ENCODE data around the gene PTPN2.
"Not testable (repeated sequence)": the region's sequence is repeated elsewhere in the genome, so short reads cannot be mapped to it uniquely, and the experiment has no call there.

The PTPN2 gene

DNA sequence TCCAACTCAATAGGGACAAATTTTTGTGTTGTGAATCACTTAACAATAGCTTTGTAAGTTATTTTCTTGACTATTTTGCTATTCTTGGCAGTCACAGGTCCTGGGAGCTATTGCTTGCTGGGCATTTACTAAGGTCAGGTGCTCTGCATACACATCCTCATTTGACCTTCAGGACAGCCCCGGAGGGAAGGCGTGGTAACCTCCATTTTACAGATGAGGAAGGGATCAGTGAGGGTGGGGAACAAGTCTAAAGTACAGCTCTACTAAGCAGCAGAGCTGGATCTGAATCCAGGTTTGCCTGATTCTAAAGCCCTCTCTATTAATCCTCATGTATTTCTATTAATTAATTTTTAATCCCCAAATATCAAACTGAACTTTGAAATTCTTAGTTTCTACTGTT, 58.8 kb downstream of the PTPN2 start:
- DNase-seq (ENCODE audit: low read depth): no peak

DNA sequence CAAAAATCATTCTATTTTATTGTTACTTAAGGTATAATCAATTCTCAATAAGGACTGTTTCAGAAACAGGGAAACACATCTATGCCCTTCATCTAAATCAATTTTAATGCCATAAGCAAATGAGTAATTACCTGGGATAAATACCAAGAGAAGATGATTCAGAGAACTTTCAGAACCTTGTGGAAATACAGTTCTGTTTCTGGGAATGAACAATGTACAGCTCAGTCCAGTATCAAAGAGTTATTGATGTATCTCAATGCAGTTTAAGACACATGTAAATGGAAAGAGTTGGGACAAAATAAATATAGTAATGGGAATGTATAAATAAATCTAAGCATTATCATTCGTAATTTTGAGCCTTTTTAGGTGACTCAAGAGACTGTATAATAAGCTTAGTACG, 60.1 kb downstream of the PTPN2 start:
- DNase-seq (ENCODE audit: low read depth): no peak

DNA sequence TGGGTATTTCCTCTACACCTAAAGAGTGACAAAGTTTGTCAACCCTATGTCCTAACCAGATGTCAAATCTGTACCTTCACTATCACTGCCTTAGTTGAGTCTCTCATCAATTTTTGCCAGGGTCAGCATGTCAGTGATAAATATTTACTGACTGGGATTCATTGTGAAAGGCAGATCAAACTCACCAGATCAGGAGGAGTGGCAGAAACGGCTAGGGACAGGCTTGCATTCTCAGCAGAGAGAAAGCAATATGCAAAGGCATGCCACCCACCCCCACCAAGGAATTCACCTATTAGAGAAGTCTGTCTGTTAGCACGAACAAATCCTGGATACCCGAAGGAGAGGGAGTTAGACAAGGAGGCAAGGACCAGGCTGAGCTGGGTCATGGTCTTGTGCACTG, 62.6 kb downstream of the PTPN2 start:
- DNase-seq (ENCODE audit: low read depth): no peak

- DNase-seq (ENCODE audit: low read depth): no peak
These were observed 63.5 kb downstream of the PTPN2 start for GRCh38 chr18:12820506-12820905.

GRCh38 chr18:12819841-12820240, 64.2 kb downstream of the PTPN2 start:
- DNase-seq (ENCODE audit: low read depth): no peak

DNA sequence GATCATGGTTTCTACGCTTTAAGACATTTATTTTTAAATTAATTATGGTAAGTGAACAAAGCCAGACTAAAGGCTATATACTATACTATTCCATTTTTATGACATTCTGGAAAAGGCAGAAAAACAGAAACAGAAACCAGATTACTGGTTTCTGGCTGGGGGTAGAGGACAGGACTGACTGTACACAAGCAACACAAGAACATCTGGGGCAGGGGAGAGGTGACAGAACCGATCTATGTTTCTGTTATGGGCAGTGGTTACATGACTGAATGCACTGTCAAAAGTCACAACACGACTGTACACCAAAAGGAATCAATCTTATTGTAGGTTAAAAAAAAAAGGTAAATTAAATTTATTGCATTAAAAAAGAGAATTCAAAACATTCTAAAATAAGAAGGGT, 64.7 kb downstream of the PTPN2 start:
- DNase-seq (ENCODE audit: low read depth): no peak

DNA sequence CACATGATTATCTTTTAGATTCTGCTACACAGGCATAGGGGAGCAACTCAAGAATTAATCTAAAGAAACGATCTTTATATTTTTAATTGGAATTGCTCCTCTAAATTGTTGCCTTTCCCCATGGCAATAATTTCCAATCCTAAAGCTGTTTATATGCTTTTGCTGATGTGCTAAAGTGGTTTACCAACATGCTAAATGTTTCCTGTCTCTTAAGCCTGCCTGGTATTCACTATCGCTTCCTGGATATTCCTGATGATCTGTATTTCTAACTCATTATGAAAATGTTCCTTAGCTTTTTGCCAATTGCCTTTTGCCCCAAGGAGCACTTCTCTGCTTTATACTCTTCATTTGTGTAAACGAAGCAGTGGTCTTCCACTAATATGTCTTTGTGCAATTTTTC, 65.8 kb downstream of the PTPN2 start:
- no peak for DNase-seq (ENCODE audit: low read depth)

GRCh38 chr18:12816451-12816850, 67.6 kb downstream of the PTPN2 start:
- DNase-seq (ENCODE audit: low read depth): no peak

GRCh38 chr18:12811191-12811950, 72.7 kb downstream of the PTPN2 start:
- no peak for DNase-seq (ENCODE audit: low read depth)

- no peak for DNase-seq (ENCODE audit: low read depth)
These were observed 80.7 kb downstream of the PTPN2 start for GRCh38 chr18:12803069-12803936.

DNA sequence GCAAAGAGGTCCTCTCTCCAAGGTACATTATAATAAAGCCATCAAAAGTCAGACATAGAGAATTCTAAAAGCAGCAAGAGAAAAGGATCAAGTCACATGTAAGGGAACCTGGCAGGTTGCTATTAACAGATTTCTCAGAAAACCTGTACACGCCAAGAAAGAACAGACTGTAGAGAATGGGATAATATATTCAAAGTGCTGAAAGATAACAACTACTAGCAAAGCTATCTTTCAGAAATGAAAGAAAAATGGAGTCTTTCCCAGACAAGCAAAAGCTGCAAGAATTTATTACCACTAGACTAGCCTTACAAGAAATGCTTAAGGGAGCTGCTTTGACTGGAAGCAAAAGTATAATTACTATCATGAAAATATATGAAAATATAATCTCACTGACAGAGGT, 81.5 kb downstream of the PTPN2 start:
- no peak for DNase-seq (ENCODE audit: low read depth)

DNA sequence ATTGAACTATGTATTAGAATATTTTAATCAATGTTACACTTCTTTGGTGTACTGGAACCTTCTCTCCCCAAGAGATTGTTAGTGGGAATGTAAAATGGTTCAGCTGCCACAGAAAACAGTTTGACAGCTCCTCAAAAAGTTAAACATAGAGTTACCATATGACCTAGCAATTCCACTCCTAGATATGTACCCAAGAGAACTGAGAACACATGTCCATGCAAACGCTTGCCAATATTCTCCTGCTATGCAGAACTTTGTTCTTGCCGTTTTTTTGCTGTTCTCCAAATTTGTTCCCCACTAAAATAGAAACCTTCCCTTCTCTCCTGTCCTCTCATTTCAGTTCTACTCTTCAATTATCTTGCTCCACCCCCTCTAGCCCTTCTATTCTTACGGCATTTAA, 87.6 kb downstream of the PTPN2 start:
- DNase-seq (ENCODE audit: low read depth): no peak

- DNase-seq (ENCODE audit: low read depth): no peak
These were observed 92.4 kb downstream of the PTPN2 start for GRCh38 chr18:12791610-12792009.

DNA sequence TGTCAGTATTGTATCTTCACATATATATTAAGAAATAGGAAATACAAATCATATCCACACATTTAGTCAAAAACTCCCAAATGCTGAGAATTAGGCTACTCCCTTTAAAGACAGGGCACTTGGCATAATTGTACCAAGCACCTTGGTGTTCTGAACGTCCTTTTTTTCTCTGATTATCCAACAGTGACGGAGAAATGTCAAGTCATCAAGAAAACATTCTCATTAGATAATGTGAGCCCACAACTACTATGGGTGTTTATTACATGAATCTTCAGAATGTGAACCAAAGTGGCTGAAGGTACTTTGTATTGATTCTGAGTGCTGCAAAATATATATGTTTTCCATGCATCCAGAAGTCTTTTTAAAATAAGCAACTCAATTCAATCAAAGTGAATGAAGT, 97.4 kb downstream of the PTPN2 start:
- DNase-seq (ENCODE audit: low read depth): no peak

GRCh38 chr18:12783524-12783923, 100.5 kb downstream of the PTPN2 start:
- no peak for DNase-seq (ENCODE audit: low read depth)

GRCh38 chr18:12782521-12782920, 101.5 kb downstream of the PTPN2 start:
- no peak for DNase-seq (ENCODE audit: low read depth)

DNA sequence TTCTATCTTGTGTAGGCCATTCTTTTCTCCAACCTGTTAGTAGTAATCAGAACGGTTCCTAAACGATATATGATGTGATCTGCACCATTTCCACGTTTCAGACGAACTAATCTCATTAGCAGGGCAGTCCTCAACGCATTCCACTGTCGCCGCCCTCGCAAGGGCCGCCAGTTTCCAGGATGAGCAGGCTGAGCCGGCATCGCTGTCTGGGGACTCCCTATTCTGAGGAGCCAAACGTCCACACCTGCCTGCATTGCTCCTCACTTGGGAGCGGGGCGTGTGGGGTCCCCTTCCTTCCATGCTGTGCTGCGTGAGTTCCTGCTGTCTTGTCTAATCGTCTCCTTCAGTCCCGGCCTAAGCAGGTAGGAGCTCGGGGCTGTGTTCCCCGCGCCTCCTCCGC, 104.6 kb downstream of the PTPN2 start:
- DNase-seq (ENCODE audit: low read depth): no peak

GRCh38 chr18:12779043-12779442, 105.0 kb downstream of the PTPN2 start:
- no peak for DNase-seq (ENCODE audit: low read depth)

DNA sequence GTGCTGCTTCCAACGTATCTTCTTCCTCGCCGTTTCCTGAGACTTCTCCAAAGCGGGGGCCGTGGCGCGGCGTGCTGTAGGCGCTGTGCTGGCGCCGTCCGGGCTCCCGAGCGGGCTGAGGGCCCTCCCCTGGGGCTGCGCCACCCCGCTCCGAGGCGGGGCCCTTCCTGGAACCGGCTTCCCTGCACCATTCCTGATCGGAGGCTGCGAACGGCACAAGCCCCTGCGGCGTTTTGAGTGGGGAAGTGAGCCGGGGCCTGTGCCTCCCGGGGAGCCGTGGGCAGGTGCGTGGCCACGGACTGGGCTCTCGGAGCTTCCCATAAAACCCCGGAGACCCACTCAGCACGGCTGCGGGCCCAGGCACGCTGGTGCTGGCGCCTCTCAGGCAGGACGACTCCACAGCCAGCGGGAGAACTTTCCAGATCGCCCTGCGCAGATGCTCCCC, 106.5 kb downstream of the PTPN2 start:
- no peak for DNase-seq (ENCODE audit: low read depth)

DNA sequence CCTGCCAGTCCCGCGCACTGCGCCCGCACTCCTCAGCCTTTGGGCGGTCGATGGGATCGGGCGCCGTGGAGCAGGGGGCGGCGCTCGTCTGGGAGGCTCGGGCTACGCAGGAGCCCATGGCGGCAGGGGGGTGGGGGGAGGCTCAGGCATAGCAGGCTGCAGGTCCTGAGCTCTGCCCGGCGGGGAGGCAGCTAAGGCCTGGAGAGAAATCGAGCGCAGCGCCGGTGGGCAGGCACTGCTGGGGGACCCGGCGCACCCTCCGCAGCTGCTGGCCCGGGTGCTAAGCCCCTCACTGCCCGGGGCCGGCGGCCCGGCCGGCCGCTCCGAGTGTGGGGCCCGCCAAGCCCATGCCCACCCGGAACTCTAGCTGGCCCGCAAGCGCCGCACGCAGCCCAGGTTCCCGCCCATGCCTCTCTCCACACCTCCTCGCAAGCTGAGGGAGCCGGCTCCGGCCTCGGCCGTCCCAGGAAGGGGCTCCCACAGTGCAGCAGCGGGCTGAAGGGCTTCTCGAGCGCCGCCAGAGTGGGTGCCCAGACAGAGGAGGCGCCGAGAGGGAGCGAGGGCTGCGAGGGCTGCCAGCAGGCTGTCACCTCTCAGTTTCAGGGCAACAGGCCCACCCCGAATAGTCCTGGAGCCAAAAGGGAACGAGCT, 107.1 kb downstream of the PTPN2 start:
- no peak for DNase-seq (ENCODE audit: low read depth)

GRCh38 chr18:12776415-12776814, 107.6 kb downstream of the PTPN2 start:
- not testable (repeated sequence) for DNase-seq (ENCODE audit: low read depth)

- DNase-seq (ENCODE audit: low read depth): no peak
These were observed 109.1 kb downstream of the PTPN2 start for GRCh38 chr18:12774982-12775381.

DNA sequence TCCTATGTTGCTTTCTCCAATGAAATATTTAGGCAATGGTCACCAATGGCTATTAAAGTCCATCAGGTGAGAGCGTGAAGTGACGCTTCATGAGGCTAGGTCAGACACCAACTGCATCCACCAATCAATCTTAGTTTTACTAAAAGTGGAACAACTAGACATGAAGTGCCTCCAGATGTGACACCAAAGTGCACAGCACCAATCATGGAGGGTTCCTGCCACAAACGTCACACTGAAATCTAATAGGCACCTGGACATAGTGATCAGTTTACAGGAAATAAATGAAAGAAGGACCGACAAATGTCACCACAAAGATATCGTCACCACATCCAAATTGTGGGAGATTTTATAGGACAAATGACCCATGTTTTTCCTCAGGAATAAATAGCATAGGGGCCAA, 110.7 kb downstream of the PTPN2 start:
- DNase-seq (ENCODE audit: low read depth): no peak

Measured in T-helper 22 cell (primary cell).